Endothelial cell of umbilical vein (primary cell): Measurements from ENCODE around the gene DCDC1. TPM values are rescaled to one million over a fixed set of nuclear protein-coding genes. Genes with fewer than 3 reads are reported as not detected.

Experiments used
- BruUV-seq: library from RNA; stranded (reverse); fragments of 400-500 nt; replicated peaks from 2 replicates; lab custom pipeline; 2021; lab: Mats Ljungman, UMichigan
- CTCF ChIA-PET: fragments of 300-600, 350-600 bp; sonication (Branson Sonifier 250); formaldehyde crosslinking; loops from one replicate; lab custom pipeline; 2021; ENCODE audit warnings: antibody characterized with exemption, inconsistent platforms; lab: Charles Lee
- POLR2A ChIA-PET: fragments of 300-600, 350-600 bp; sonication (Branson Sonifier 250); formaldehyde crosslinking; loops from one replicate; lab custom pipeline; 2021; ENCODE audit warnings: antibody characterized with exemption, inconsistent platforms; lab: Charles Lee
- DNase-seq: peaks from one replicate; pipeline ENCODE4 v3.0.0-alpha.2; 2011; ENCODE audit warnings: low read depth, low spot score
- FAIRE-seq: peaks from 2 replicates; lab custom pipeline; 2011; peaks lifted over from hg19 to GRCh38; lab: Jason Lieb, UNC
- H2AFZ ChIP-seq: 2 replicates; pipeline ENCODE4 v1.6.0; 2012; ENCODE audit warnings: low read depth, low read length, control low read depth, inconsistent platforms
- H3K27ac ChIP-seq: 2 replicates; pipeline ENCODE4 v1.5.1; 2011; ENCODE audit warnings: low read depth, mild to moderate bottlenecking, control low read depth, low read length, moderate library complexity; ENCODE audit not compliant: insufficient read depth
- H3K27me3 ChIP-seq, 2 experiments: 2 replicates each; pipeline versions ENCODE4 v1.6.0 to v1.6.1; 2011; ENCODE audit warnings: low read length in 2 of 2, mixed read lengths in 1 of 2; ENCODE audit not compliant: control insufficient read depth in 2 of 2, insufficient read depth in 2 of 2
- H3K36me3 ChIP-seq, 2 experiments: 2 replicates in 1 of 2; 3 replicates in 1 of 2; pipeline ENCODE4 v1.5.1; 2011; ENCODE audit warnings: low read length in 2 of 2, mild to moderate bottlenecking in 1 of 2, moderate library complexity in 1 of 2; ENCODE audit not compliant: control insufficient read depth in 2 of 2, insufficient read depth in 2 of 2; ENCODE audit errors: extremely low read depth in 1 of 2
- H3K4me1 ChIP-seq: 3 replicates; pipeline ENCODE4 v1.5.1; 2011; ENCODE audit warnings: mild to moderate bottlenecking, low read length; ENCODE audit not compliant: control insufficient read depth, insufficient read depth; ENCODE audit errors: extremely low read depth
- H3K4me2 ChIP-seq: 2 replicates; pipeline ENCODE4 v1.6.1; 2011; ENCODE audit warnings: low read length, control low read depth, mixed read lengths; ENCODE audit not compliant: insufficient read depth
- H3K4me3 ChIP-seq, 3 experiments: fragments of 200-600 bp in 1 of 3; sonication (generic), shearing (Covaris generic) in 1 of 3; replicated peaks in 1 of 3; 2 replicates each; pipeline ENCODE4 v1.5.1; 2011 to 2016; ENCODE audit warnings: control low read depth in 3 of 3, low read length in 3 of 3, mild to moderate bottlenecking in 2 of 3, inconsistent platforms in 1 of 3, low read depth in 1 of 3, moderate library complexity in 1 of 3; ENCODE audit not compliant: insufficient read depth in 1 of 3
- H3K79me2 ChIP-seq: 2 replicates; pipeline ENCODE4 v1.6.0; 2012; ENCODE audit warnings: low read length, inconsistent platforms; ENCODE audit not compliant: control insufficient read depth, insufficient read depth
- H3K9ac ChIP-seq: replicated peaks from 2 replicates; pipeline ENCODE3; 2011; ENCODE audit warnings: low read length, control low read depth; ENCODE audit not compliant: insufficient read depth; ENCODE audit errors: extremely low read depth
- H3K9me1 ChIP-seq: replicated peaks from 3 replicates; pipeline ENCODE4 v1.6.0; 2011; ENCODE audit warnings: mild to moderate bottlenecking, low read length; ENCODE audit not compliant: control insufficient read depth, insufficient read depth; ENCODE audit errors: extremely low read depth
- H3K9me3 ChIP-seq: replicated peaks from 2 replicates; pipeline ENCODE4 v1.5.1; 2012; ENCODE audit warnings: low read length, inconsistent platforms; ENCODE audit not compliant: control insufficient read depth, insufficient read depth
- H4K20me1 ChIP-seq: replicated peaks from 2 replicates; pipeline ENCODE3; 2011; ENCODE audit warnings: mild to moderate bottlenecking, low read length; ENCODE audit not compliant: control insufficient read depth, insufficient read depth; ENCODE audit errors: extremely low read depth
- EZH2 ChIP-seq: IDR thresholded peaks from 2 replicates; pipeline ENCODE4 v1.6.1; 2012; ENCODE audit warnings: borderline replicate concordance, low read depth, mild to moderate bottlenecking, moderate library complexity, low read length, inconsistent platforms; ENCODE audit not compliant: severe bottlenecking
- FOS ChIP-seq: IDR thresholded peaks from 2 replicates; pipeline ENCODE4 v1.6.1; 2011; ENCODE audit warnings: mild to moderate bottlenecking, low read length, moderate library complexity, borderline replicate concordance; ENCODE audit not compliant: insufficient read depth
- GATA2 ChIP-seq: IDR thresholded peaks from 2 replicates; pipeline ENCODE4 v1.7.0; 2011; ENCODE audit warnings: low read depth, mild to moderate bottlenecking, moderate library complexity, mixed read lengths, low read length; ENCODE audit not compliant: insufficient read length, insufficient read depth
- JUN ChIP-seq: IDR thresholded peaks from 2 replicates; pipeline ENCODE4 v1.6.1; 2011; ENCODE audit warnings: borderline replicate concordance, low read depth; ENCODE audit not compliant: insufficient read length, insufficient read depth
- MYC ChIP-seq: IDR thresholded peaks from one replicate; pipeline ENCODE4 v1.6.1; 2011; ENCODE audit warnings: mild to moderate bottlenecking, low read depth, low read length
- POLR2A ChIP-seq: IDR thresholded peaks from 2 replicates; pipeline ENCODE4 v1.6.1; 2012; ENCODE audit warnings: low read depth, mild to moderate bottlenecking, control low read depth, low read length
- POLR2AphosphoS5 ChIP-seq: IDR thresholded peaks from 2 replicates; pipeline ENCODE4 v1.6.1; 2012; ENCODE audit warnings: low read depth, mild to moderate bottlenecking, control low read depth, low read length, moderate library complexity; ENCODE audit not compliant: insufficient read depth
- dilution Hi-C: fragments of 300-500 bp; cut with MboI; formaldehyde crosslinking; loops from one replicate; pipeline ENCODE4 v1.15.0; 2019; ENCODE audit warnings: low sequenced_read_pairs; ENCODE audit not compliant: extremely low pct_ligation_motif_present
- intact Hi-C: fragments of 100-400 bp; cut with micrococcal nuclease; formaldehyde crosslinking; loops from one replicate; pipeline ENCODE4 v1.10.0; 2022
- polyA plus RNA-seq, 4 experiments: library from polyadenylated mRNA; depleted of rRNA in 3 of 4; stranded (reverse) in 3 of 4; unstranded in 1 of 4; fragments of >200 nt; gene quantifications; 2 replicates each; pipeline versions ENCODE4 v1.2.1 to v1.2.3, GENCODE V29; 2011 to 2012; ENCODE audit warnings: missing spikeins in 1 of 4
- total RNA-seq: library from RNA; stranded (reverse); gene quantifications from 2 replicates; pipeline ENCODE4 v1.2.3, GENCODE V29; 2021
- TF ChIP-seq, protein P1 (sequence below), 2 donors: IDR thresholded peaks; 1 replicate in 1 of 2; 2 replicates in 1 of 2; pipeline ENCODE4 v1.5.1; 2011; ENCODE audit warnings: low read length in 2 of 2, mild to moderate bottlenecking in 2 of 2, moderate library complexity in 2 of 2, control low read depth in 1 of 2, inconsistent platforms in 1 of 2, low read depth in 1 of 2; ENCODE audit not compliant: insufficient read depth in 1 of 2; ENCODE audit errors: extremely low read depth in 1 of 2
- TF ChIP-seq, protein P2 (sequence below): IDR thresholded peaks from 2 replicates; pipeline ENCODE4 v1.6.1; 2011; ENCODE audit not compliant: insufficient read depth, insufficient read length

Gene DCDC1
- total and polyA plus RNA-seq, 2 donors (not counting 3 experiments of a cell fraction or from before 2014, with no cell fraction given), result 0.04 TPM; not detected in 1

DNA sequence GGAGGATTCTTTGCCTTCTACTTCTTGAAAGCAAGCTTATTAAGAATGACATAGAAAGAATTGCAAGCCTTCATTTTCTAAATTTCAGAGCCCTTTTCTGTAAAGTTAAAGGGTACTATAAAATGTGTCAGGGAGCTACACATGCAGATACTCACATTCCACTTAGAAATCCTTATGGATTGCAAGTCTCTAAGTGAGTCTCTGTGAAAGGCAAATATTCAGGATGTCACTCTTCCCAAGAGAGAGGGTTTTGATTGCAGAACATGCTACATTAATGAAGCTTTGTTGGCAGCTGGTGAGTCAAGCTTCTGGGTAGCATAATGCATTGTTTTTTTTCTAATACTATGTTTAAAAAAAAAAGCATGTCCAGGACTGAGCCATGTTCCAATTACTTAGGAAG is 369.2 kb downstream of the DCDC1 start:
- dilution Hi-C loops, result no loop called here
- intact Hi-C loops, result no loop called here

More for the DNA sequence above, 369.2 kb downstream of the DCDC1 start:
- H3K9ac ChIP-seq, result no peak overlapping the region
- no peaks in the 10 kb centered on the region for H3K9me3 ChIP-seq
- H3K4me3 ChIP-seq, result no peak overlapping the region
- FAIRE-seq (no peak), DNase-seq (no peak)
- CTCF ChIA-PET, result no interaction called here
- no peak overlapping the region for H3K27ac ChIP-seq
- no TSS peak for BruUV-seq
- TF ChIP-seq, protein P1, sequence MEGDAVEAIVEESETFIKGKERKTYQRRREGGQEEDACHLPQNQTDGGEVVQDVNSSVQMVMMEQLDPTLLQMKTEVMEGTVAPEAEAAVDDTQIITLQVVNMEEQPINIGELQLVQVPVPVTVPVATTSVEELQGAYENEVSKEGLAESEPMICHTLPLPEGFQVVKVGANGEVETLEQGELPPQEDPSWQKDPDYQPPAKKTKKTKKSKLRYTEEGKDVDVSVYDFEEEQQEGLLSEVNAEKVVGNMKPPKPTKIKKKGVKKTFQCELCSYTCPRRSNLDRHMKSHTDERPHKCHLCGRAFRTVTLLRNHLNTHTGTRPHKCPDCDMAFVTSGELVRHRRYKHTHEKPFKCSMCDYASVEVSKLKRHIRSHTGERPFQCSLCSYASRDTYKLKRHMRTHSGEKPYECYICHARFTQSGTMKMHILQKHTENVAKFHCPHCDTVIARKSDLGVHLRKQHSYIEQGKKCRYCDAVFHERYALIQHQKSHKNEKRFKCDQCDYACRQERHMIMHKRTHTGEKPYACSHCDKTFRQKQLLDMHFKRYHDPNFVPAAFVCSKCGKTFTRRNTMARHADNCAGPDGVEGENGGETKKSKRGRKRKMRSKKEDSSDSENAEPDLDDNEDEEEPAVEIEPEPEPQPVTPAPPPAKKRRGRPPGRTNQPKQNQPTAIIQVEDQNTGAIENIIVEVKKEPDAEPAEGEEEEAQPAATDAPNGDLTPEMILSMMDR (IDR thresholded peaks at IDR 0.05; ENCODE audit: extremely low read depth in 1 of 2, insufficient read depth in 1 of 2, low read depth in 1 of 2, low read length in 2 of 2), result no peak
- TF ChIP-seq POLR2A (no peak), MYC (no peak), POLR2AphosphoS5 (no peak), EZH2 (no peak), JUN (no peak), FOS (no peak), GATA2 (no peak)
- TF ChIP-seq, protein P2, sequence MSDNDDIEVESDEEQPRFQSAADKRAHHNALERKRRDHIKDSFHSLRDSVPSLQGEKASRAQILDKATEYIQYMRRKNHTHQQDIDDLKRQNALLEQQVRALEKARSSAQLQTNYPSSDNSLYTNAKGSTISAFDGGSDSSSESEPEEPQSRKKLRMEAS, result no peak
- no peaks in the 10 kb centered on the region for H3K4me1 ChIP-seq
- no peaks in the 10 kb centered on the region for H3K79me2 ChIP-seq
- POLR2A ChIA-PET, result no interaction called here
- no peak overlapping the region for H3K4me2 ChIP-seq
- H2AFZ ChIP-seq, result no peak overlapping the region
- no peaks in the 10 kb centered on the region for H3K9me1 ChIP-seq
- no peaks in the 10 kb centered on the region for H3K36me3 ChIP-seq
- H4K20me1 ChIP-seq, result no peaks in the 10 kb centered on the region
- no peaks in the 10 kb centered on the region for H3K27me3 ChIP-seq
